ENCODE results near the gene KIFC1.

The KIFC1 gene

DNA sequence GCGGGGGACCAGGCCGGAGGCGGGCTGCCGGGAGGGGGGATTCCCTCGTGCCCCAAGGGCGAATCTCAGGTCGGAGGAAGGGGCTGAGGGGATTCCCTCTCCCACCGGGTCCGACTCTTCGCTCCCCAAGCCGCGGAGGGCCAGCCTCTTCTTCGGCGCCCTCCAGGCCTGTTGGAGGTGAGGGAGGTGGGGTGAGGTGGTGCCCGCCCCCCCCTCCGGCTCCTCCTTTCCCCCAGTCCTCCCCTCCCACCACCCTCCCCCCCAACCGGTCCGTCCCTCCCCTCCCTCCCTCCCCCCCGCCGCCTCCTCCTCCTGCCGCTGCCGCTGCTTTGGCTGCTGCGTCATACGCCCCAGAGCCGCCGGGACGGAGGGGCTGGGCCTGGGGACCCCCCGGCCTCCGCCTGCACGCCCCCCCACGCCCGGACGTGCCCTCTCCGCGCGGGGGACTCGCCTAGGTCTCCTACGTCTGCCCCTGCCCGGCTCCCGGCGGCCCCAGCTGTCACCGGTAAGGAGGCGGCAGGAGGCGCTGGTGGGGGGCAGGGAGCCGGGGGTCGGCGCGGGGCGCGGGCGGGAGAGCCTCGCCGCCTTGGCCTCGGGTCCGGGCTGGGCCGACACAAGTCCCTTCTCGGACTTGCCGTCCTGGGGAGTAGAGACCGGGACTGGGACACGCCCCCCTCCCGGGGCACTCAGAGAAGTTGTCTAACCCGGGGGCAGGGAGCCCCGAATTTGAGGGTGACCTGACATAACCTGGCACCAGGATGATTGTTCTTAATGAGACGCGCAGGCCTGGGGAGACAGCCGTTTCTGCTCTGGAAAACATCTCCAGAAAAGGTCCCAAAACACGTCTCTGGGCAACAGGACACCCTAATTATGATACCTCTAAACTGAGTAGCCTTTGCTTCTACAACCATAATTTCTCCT lies 19.3 kb downstream of the KIFC1 start, which contains the start of gene PHF1:
PHF1 (plus strand) TSS at position 304 of the 921 bp plus-strand sequence. CDS start 1,250 bp downstream, outside the sequence.
- Mint-ChIP-seq H3K4me1 (ENCODE audit: low read depth in 2 of 2) (peaks cover 47 to 55% of the 10 kb centered on the region in 2 donors), H3K27me3 (no peaks in the 10 kb centered on the region), H3K27ac (peak within 1 kb of the TSS; percentile 97 to 100), H3K4me3 (peak within 1 kb of the TSS; percentile 85 to 89), H3K9me3 (no peaks in the 10 kb centered on the region), H3K36me3 (ENCODE audit: insufficient read depth) (peaks cover 59% of the 10 kb centered on the region)
- ATAC-seq (replicated peaks) (peak; percentile 69), DNase-seq (peak; percentile 78 to 90 (median 88))

DNA sequence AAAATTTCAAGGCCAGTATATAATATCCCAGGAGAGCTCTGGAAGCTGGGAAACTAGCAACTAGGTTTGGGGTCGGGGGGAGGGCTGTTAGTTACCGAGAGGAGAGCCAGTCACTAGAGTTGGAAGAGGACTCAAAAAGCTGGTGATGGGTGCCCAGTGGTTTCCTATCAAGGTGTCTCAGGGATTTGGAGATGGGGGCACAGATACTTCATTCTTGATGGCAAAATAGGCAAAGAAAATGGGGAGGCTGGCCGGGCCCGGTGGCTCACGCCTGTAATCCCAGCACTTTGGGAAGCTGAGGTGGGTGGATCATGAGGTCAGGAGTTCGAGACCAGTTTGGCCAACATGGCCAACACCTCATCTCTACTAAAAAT lies 20.0 kb downstream of the KIFC1 start:
- Mint-ChIP-seq H3K27me3 (no peaks in the 10 kb centered on the region), H3K36me3 (ENCODE audit: insufficient read depth) (peaks cover 65% of the 10 kb centered on the region)

DNA sequence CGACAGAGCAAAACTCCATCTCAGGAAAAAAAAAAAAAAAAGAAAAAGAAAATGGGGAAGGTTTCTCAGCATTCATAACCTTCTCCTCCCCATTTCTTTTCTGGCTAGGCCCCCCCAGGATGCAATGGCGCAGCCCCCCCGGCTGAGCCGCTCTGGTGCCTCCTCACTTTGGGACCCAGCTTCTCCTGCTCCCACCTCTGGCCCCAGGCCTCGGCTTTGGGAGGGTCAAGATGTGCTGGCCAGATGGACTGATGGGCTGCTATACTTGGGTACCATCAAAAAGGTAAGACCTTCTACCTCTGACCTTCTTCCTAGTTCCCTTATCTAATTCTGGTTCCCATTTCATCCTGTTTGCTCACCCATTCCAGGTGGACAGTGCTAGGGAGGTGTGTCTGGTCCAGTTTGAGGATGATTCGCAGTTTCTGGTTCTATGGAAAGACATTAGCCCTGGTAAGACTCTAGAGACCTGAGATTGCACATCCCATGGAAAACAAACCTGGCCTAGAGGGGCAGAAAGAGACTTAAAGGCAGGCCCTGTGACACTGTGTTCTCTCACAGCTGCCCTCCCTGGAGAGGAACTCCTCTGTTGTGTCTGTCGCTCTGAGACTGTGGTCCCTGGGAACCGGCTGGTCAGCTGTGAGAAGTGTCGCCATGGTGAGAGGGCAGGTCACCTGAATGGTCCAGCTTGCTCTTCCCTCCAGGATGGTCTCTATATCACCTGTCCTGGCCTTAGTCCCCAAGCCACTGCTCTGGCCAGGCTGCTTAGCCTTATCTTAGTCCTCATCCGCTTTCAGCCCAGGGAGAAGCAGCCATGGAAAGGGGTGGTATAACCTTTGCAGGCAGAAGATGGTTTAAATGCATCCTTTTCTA lies 20.8 kb downstream of the KIFC1 start:
- H3K27me3 Mint-ChIP-seq: no peaks in the 10 kb centered on the region
- peak overlapping the region; percentile 85 to 89 for H3K4me3 Mint-ChIP-seq
- peaks cover 73% of the 10 kb centered on the region for H3K36me3 Mint-ChIP-seq (ENCODE audit: insufficient read depth)
- DNase-seq (no peak), ATAC-seq (replicated peaks) (no peak)
- H3K4me1 Mint-ChIP-seq (ENCODE audit: low read depth in 2 of 2): peaks cover 59 to 67% of the 10 kb centered on the region in 2 donors
- H3K27ac Mint-ChIP-seq: peak overlapping the region; percentile 97 to 100
- H3K9me3 Mint-ChIP-seq: no peaks in the 10 kb centered on the region

More for the DNA sequence above, 20.0 kb downstream of the KIFC1 start:
- no peak for ATAC-seq (replicated peaks)
- Mint-ChIP-seq H3K27ac (peak overlapping the region; percentile 97 to 100), H3K9me3 (no peaks in the 10 kb centered on the region), H3K4me1 (ENCODE audit: low read depth in 2 of 2) (peaks cover 52 to 59% of the 10 kb centered on the region in 2 donors), H3K4me3 (peak overlapping the region; percentile 85 to 89)
- DNase-seq: no peak

DNA sequence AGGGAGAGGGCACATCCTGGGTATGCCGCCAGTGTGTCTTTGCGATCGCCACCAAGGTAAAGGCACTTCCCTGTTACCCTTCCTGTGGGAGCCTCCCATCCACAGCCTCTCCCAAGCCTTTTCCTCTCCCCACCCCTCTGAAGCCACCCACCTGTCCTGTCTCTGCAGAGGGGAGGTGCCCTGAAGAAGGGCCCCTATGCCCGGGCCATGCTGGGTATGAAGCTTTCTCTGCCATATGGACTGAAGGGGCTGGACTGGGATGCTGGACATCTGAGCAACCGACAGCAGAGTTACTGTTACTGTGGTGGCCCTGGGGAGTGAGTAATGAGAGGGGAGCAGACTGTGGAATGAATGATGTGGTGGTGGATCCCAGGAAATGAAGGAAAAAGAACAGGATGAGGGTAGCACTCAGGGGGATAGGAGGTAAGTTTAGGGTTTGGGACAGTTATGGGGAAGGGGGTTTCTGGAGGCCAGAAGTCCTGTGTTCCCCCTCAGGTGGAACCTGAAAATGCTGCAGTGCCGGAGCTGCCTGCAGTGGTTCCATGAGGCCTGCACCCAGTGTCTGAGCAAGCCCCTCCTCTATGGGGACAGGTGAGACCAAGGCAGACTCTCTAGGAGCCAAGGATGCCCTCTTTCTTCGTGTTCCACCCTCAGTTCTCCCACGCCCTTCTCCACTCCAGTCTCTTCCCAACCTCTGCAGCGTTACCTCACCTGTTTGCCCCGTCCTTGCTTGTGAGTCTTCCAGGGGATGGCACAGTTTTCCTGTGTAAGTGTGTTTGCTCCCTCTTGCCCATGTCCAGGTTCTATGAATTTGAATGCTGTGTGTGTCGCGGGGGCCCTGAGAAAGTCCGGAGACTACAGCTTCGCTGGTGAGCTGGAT lies 21.9 kb downstream of the KIFC1 start:
- Mint-ChIP-seq H3K4me3 (peak overlapping the region; percentile 85 to 97), H3K36me3 (ENCODE audit: insufficient read depth) (peaks cover 82% of the 10 kb centered on the region), H3K27ac (peak overlapping the region; percentile 65 to 100), H3K4me1 (ENCODE audit: low read depth in 2 of 2) (peaks cover 66 to 74% of the 10 kb centered on the region in 2 donors), H3K27me3 (no peaks in the 10 kb centered on the region), H3K9me3 (no peaks in the 10 kb centered on the region)
- no peak for DNase-seq
- no peak for ATAC-seq (replicated peaks)

DNA sequence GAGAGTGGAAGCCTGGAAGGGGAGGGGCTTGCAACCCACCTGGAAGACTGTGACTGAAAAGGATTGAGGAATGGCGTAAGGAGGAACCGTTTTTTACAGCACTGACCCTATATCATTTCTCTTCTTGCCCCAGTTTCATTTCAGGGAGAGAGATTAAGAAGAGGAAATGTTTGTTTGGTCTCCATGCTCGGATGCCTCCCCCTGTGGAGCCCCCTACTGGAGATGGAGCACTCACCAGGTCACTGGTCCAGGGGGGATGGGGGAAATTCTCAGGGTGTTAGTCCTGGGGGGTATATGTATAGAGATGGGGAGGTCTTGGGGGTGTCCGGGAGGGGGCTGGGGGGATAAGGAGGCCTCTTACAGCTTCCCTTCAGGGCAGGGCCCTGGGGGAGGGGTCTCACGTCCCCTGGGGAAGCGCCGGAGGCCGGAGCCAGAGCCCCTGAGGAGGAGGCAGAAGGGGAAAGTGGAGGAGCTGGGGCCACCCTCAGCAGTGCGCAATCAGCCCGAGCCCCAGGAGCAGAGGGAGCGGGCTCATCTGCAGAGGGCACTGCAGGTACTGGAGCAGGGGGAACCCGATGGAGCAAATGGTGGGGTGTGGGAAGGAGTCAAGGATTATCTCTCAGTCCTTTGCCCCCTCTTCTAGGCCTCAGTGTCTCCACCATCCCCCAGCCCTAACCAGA lies 23.1 kb downstream of the KIFC1 start:
- Mint-ChIP-seq H3K36me3 (ENCODE audit: insufficient read depth) (peaks cover 89% of the 10 kb centered on the region), H3K9me3 (no peaks in the 10 kb centered on the region), H3K4me3 (peak overlapping the region; percentile 31 to 97), H3K27ac (peak overlapping the region in 1 of 2 donors; percentile 100), H3K27me3 (no peaks in the 10 kb centered on the region), H3K4me1 (ENCODE audit: low read depth in 2 of 2) (peaks cover 71 to 74% of the 10 kb centered on the region in 2 donors)
- DNase-seq (no peak), ATAC-seq (replicated peaks) (no peak)

DNA sequence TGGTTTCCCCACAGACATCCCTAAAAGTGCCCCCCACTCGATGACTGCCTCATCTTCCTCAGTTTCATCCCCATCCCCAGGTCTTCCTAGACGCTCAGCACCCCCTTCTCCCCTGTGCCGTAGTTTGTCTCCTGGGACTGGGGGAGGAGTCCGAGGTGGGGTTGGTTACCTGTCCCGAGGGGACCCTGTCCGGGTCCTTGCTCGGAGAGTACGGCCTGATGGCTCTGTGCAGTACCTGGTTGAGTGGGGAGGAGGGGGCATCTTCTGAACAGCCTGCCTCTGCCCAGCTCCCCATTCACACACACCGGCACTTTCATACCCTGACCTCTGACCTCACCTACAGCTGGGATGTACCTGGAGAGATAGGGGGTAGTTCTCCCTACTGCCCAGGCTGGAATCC lies 24.2 kb downstream of the KIFC1 start:
- Mint-ChIP-seq H3K4me1 (ENCODE audit: low read depth in 2 of 2) (peaks cover 68 to 71% of the 10 kb centered on the region in 2 donors), H3K27ac (peak overlapping the region; percentile 22 to 100), H3K9me3 (no peaks in the 10 kb centered on the region), H3K36me3 (ENCODE audit: insufficient read depth) (peaks cover 78% of the 10 kb centered on the region), H3K4me3 (peak overlapping the region; percentile 94 to 97), H3K27me3 (no peaks in the 10 kb centered on the region)
- no peak for DNase-seq
- no peak for ATAC-seq (replicated peaks)

DNA sequence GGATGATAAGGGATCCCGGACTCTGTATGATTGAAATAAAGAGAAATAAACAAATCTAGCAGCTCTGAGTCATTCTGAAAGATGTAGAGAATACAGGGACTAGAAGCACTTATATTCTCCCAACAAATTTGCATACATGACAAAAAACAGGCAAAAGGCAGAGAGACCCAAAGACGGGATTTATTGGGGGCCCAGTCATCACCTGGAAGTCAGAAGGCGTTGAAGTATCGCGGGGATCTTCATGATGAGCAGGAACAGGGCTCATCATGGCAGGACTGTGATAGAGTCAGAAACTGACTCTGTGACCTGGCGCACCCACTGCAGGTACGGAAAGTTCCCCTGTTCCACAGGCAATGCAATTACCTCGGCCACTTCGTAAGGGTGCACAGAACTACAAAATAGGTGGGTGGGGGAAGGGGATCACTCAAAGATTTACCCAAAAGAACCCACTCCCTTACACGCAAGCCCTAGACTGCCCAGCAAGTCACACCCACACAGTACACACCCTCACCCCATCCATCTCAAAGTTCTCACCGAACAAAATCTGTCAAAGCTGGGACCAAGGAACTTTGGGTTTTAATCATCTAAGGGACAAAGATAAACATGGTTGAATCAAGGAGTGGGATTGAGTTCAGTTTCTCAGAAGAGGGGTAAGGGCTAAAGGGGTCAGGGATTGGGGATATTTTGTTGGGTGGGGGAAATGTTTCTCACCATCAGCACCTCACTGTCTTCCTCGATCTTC lies 24.9 kb downstream of the KIFC1 start:
- Mint-ChIP-seq H3K27ac (peak overlapping the region; percentile 98 to 100), H3K27me3 (no peaks in the 10 kb centered on the region), H3K4me1 (ENCODE audit: low read depth in 2 of 2) (peaks cover 67% of the 10 kb centered on the region in 2 donors), H3K9me3 (no peaks in the 10 kb centered on the region), H3K36me3 (ENCODE audit: insufficient read depth) (peaks cover 73% of the 10 kb centered on the region), H3K4me3 (peak overlapping the region; percentile 94 to 97)
- DNase-seq (no peak), ATAC-seq (replicated peaks) (no peak)

DNA sequence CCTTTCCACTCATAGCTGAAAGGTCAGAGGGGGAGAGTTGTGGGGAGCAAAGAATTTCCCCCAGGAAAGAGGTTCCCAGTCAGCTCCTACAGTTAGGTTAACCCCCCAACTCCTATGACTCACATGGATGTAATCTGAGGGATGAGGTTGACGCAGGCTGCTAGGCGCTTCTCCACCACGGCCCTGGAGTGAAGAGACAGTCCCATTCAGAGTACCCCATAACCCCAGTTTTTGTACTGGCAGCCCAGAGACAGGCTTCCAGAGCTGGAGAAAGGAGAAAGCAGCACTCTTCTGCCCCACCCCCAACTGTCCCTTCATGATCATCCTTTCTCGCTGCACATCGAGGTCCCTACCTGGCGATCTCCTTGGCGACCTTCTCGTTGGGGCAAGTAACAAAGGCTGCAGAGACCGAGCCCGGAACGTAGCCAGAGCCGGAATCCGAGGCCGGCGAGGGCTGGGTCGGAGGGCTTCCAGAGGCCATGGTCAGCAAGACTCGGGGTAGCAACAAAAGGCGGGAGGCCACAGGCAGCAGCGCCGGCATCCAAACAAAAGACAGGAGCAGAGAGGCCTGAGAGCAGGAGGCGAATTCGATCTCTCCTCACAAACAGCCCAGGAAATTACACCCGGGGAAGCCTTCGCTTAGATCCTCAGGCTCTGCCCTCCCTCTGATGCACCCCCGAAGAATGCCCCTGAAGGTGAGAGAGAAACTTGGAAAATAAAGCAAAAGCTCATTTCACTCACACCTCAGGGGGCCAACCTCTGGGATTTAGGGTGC lies 25.7 kb downstream of the KIFC1 start:
- H3K27me3 Mint-ChIP-seq: no peaks in the 10 kb centered on the region
- ATAC-seq (replicated peaks): no peak
- DNase-seq: no peak
- no peaks in the 10 kb centered on the region for H3K9me3 Mint-ChIP-seq
- peak overlapping the region; percentile 98 to 100 for H3K27ac Mint-ChIP-seq
- peaks cover 67% of the 10 kb centered on the region for H3K36me3 Mint-ChIP-seq (ENCODE audit: insufficient read depth)
- peaks cover 62 to 64% of the 10 kb centered on the region in 2 donors for H3K4me1 Mint-ChIP-seq (ENCODE audit: low read depth in 2 of 2)
- peak overlapping the region; percentile 94 to 97 for H3K4me3 Mint-ChIP-seq

DNA sequence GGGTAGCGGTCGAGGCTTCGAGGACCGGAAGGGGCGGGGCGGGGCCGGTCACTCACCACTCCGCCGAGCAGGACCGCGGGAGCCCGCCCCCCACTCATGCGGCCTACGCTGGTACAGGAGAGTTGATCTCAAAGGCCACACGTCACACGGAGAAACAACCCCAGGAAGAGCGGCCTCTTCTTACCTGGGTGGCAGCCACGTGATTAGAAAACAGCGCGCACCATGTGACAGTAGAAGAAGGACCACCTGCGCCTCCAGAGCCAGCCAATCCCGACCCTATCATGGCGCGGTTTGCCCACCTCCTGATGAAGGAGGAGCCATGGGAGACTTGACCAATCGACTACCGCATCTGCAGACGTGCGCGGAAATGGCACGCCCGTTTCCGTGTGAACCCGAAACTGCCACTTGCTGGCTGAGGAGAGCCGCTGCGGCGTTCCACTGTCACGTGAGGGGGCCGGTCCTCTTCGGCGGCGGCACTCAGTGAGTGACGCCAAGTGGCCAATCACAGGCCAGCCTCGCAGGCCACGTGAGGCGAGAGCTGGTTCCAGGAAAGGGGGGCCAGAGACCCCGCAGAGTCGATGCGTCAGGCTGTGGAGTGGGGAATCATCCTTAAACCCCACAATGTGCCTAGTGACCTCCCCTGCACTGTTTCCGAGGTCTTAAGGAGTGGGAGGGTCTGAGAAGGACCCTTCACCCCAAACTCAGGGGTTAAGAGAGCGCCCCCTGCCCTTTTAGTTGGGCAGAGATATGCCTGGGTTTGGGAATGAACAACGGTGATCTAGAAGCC lies 26.5 kb downstream of the KIFC1 start, which contains the start of gene CUTA:
CUTA (minus strand) TSS at position 205 of the 787 bp plus-strand sequence; CDS start at position 98, 107 bp downstream.
- Mint-ChIP-seq H3K36me3 (ENCODE audit: insufficient read depth) (peaks cover 60% of the 10 kb centered on the region), H3K27me3 (no peaks in the 10 kb centered on the region), H3K9me3 (no peaks in the 10 kb centered on the region), H3K27ac (peak within 1 kb of the TSS; percentile 98 to 100), H3K4me1 (ENCODE audit: low read depth in 2 of 2) (peaks cover 55 to 56% of the 10 kb centered on the region in 2 donors), H3K4me3 (peak within 1 kb of the TSS; percentile 94 to 97)
- ATAC-seq (replicated peaks) (peak; percentile 79), DNase-seq (peak; percentile 96 to 98 (median 98))

DNA sequence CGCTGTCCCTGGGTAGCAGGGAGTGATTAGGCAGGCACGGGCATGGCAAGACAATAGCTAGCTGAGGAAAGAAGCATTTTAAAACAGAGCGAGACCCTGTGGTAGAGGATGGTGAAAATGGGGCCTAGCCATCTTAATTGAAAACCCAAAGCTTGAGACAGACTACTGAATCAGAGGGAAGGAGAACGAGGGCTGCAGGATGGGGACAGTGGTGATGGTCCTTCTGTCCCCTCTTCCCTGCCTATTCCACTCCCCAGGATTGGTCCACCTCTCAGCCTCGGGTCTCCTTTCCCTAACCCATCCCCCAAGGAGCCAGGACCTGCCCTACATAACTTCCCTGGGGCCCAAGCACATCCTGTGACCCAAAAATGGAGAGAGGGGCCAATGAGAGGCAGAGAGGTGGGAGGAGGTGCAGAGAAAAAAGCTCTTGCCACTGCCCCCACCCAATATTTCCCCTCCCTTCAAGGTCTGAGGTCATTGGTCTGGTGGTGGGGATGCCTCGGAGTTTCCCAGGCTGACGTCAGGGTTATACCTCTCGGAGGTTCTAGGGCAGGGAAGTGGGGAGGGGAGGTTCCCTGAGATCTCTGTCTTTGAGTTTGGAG lies 27.2 kb downstream of the KIFC1 start:
- H3K36me3 Mint-ChIP-seq (ENCODE audit: insufficient read depth): peaks cover 60% of the 10 kb centered on the region
- DNase-seq: peak in 2 of 3 experiments; percentile 67
- peak overlapping the region; percentile 98 to 100 for H3K27ac Mint-ChIP-seq
- peak; percentile 27 for ATAC-seq (replicated peaks)
- peak overlapping the region; percentile 94 to 97 for H3K4me3 Mint-ChIP-seq
- H3K4me1 Mint-ChIP-seq (ENCODE audit: low read depth in 2 of 2): peaks cover 49 to 54% of the 10 kb centered on the region in 2 donors
- no peaks in the 10 kb centered on the region for H3K9me3 Mint-ChIP-seq
- no peaks in the 10 kb centered on the region for H3K27me3 Mint-ChIP-seq

Data from effector memory CD8-positive, alpha-beta T cell (primary cell).